GM23248 (cell line): ENCODE results near the gene MAST3. TPM values are rescaled to one million over a fixed set of nuclear protein-coding genes. Genes with fewer than 3 reads are reported as not detected.

ENCODE experiments used
- DNase-seq: peaks from one replicate; pipeline ENCODE4 v3.0.0-alpha.2; 2015
- H2AFZ ChIP-seq: fragments of 200-600 bp; sonication (generic); 2 replicates; pipeline ENCODE4 v1.6.1; 2016; ENCODE audit warnings: antibody characterized with exemption
- H3F3A ChIP-seq: fragments of 200-600 bp; sonication (generic); 2 replicates; pipeline ENCODE4 v1.6.1; 2016; ENCODE audit warnings: mild to moderate bottlenecking, antibody characterized with exemption, mixed run types; ENCODE audit not compliant: insufficient read depth
- H3K27ac ChIP-seq: fragments of 200-600 bp; sonication (generic); 2 replicates; pipeline ENCODE4 v1.5.1; 2016; ENCODE audit warnings: mild to moderate bottlenecking
- H3K27me3 ChIP-seq: fragments of 200-600 bp; sonication (generic); replicated peaks from 2 replicates; pipeline ENCODE4 v1.6.1; 2016; ENCODE audit warnings: mild to moderate bottlenecking; ENCODE audit not compliant: insufficient read depth
- H3K36me3 ChIP-seq: fragments of 200-600 bp; sonication (generic); 2 replicates; pipeline ENCODE4 v1.6.1; 2016; ENCODE audit warnings: low read depth, mild to moderate bottlenecking
- H3K4me1 ChIP-seq: fragments of 200-600 bp; sonication (generic); 2 replicates; pipeline ENCODE4 v1.6.1; 2016; ENCODE audit warnings: mild to moderate bottlenecking; ENCODE audit not compliant: insufficient read depth
- H3K4me2 ChIP-seq: fragments of 200-600 bp; sonication (generic); one replicate; pipeline ENCODE4 v1.6.1; 2016; ENCODE audit warnings: mild to moderate bottlenecking; ENCODE audit not compliant: unreplicated experiment
- H3K4me3 ChIP-seq: fragments of 200-600 bp; sonication (generic); 2 replicates; pipeline ENCODE4 v1.5.1; 2016; ENCODE audit warnings: mild to moderate bottlenecking
- H3K79me2 ChIP-seq: fragments of 200-600 bp; sonication (generic); 2 replicates; pipeline ENCODE4 v1.6.1; 2016; ENCODE audit warnings: mild to moderate bottlenecking; ENCODE audit not compliant: insufficient read depth
- H3K9ac ChIP-seq: fragments of 200-600 bp; sonication (generic); 2 replicates; pipeline ENCODE4 v1.6.1; 2016; ENCODE audit warnings: mild to moderate bottlenecking
- H3K9me2 ChIP-seq: fragments of 200-600 bp; sonication (generic); 2 replicates; pipeline ENCODE4 v1.6.1; 2016; ENCODE audit warnings: mixed run types, mild to moderate bottlenecking, moderate library complexity; ENCODE audit not compliant: insufficient read depth
- H3K9me3 ChIP-seq: fragments of 200-600 bp; sonication (generic); one replicate; pipeline ENCODE4 v1.6.1; 2017; ENCODE audit warnings: low read depth
- H4K20me1 ChIP-seq: fragments of 200-600 bp; sonication (generic); 2 replicates; pipeline ENCODE4 v1.6.0; 2016; ENCODE audit not compliant: insufficient read depth
- EZH2 ChIP-seq: fragments of 200-600 bp; sonication (generic); IDR thresholded peaks from 2 replicates; pipeline ENCODE4 v1.6.1; 2018; ENCODE audit warnings: antibody characterized with exemption, mild to moderate bottlenecking; ENCODE audit not compliant: insufficient read depth, poor library complexity, severe bottlenecking
- EZH2phosphoT487 ChIP-seq: fragments of 200-600 bp; sonication (generic); IDR thresholded peaks from 2 replicates; pipeline ENCODE4 v1.6.1; 2018; ENCODE audit warnings: antibody characterized with exemption, moderate library complexity, mild to moderate bottlenecking, low read depth; ENCODE audit not compliant: insufficient read depth
- WGBS, 2 experiments: methylation state at CpG; one replicate each; pipeline ENCODE4 v1.1.6; 2015 to 2017; ENCODE audit warnings: low lambda C conversion rate in 2 of 2, low coverage in 1 of 2; ENCODE audit errors: missing lambda C conversion rate in 2 of 2; 5-methylcytosine and 5-hydroxymethylcytosine counted together
- in situ Hi-C: fragments of 300-500 bp; cut with MboI; formaldehyde crosslinking; loops from 2 replicates; pipeline ENCODE4 v1.15.0; 2020
- polyA plus RNA-seq: library from polyadenylated mRNA; unstranded; fragments of >200 nt; fragmentation: Nextera tagmentation; extraction: Ambion mirVana; gene quantifications from 2 replicates; pipeline ENCODE4 v1.2.1, GENCODE V29; 2016
- total RNA-seq: library from RNA; depleted of rRNA; stranded (reverse); fragments of >200 nt; shearing (Covaris generic); gene quantifications from 2 replicates; pipeline ENCODE4 v1.2.3, GENCODE V29; 2014

MAST3 gene
- total and polyA plus RNA-seq, 2 experiments from 2014 or later, result 3.8 to 5.6 TPM

- Histone ChIP-seq H3K9me2 (no peaks in the 10 kb centered on the region), H3K4me3 (no peak overlapping the region), H3K9ac (no peak overlapping the region), H3K79me2 (no peaks in the 10 kb centered on the region), H3K27me3 (no peaks in the 10 kb centered on the region), H3K36me3 (no peaks in the 10 kb centered on the region), H3K4me2 (no peak overlapping the region), H2AFZ (no peak overlapping the region), H3K27ac (no peak overlapping the region), H3F3A (no peaks in the 10 kb centered on the region), H4K20me1 (no peaks in the 10 kb centered on the region), H3K4me1 (no peaks in the 10 kb centered on the region), H3K9me3 (no peaks in the 10 kb centered on the region)
- in situ Hi-C loops, result no loop called here
- 83 to 92% methylated on average over 5 of the region's 5 CpGs for WGBS, 2 experiments
- no peak for TF ChIP-seq EZH2phosphoT487
- TF ChIP-seq EZH2, result no peak
- no peak for DNase-seq
Measured at GRCh38 chr19:18068395-18068794, 29.2 kb upstream of the MAST3 start.

GRCh38 chr19:18069383-18069782 is 28.2 kb upstream of the MAST3 start:
- in situ Hi-C loops, result no loop called here
- WGBS, 2 experiments, result 60 to 82% methylated on average over 8 to 14 of the region's 15 CpGs
- Histone ChIP-seq H3K27ac (no peak overlapping the region), H3K36me3 (no peaks in the 10 kb centered on the region), H3K9ac (no peak overlapping the region), H3K9me3 (no peaks in the 10 kb centered on the region), H3K9me2 (no peaks in the 10 kb centered on the region), H4K20me1 (no peaks in the 10 kb centered on the region), H3K4me2 (no peak overlapping the region), H3K27me3 (no peaks in the 10 kb centered on the region), H3K4me3 (no peak overlapping the region), H3F3A (no peaks in the 10 kb centered on the region), H2AFZ (no peak overlapping the region), H3K4me1 (no peaks in the 10 kb centered on the region), H3K79me2 (no peaks in the 10 kb centered on the region)
- TF ChIP-seq EZH2 (no peak), EZH2phosphoT487 (no peak)
- DNase-seq, result no peak

DNA sequence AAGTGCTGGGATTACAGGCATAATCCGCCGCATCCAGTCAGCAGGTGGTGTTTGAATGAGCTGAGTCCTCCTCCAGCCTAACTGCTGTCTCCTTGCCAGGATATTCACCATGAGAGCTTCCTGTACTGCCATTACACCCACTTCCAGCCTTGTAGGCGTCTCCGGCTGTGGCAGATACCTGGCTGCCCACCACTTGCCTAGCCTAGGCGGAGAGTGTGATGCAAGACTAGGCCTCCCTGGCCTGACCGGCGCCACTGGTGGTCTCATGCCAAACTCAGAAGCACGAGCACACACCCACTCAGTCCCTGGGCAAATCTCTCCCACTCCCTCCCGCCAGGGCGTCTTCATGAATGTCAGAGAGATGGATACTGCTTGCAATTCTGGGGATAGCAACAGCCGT is 27.4 kb upstream of the MAST3 start:
- H4K20me1 ChIP-seq, result no peaks in the 10 kb centered on the region
- in situ Hi-C loops, result no loop called here
- H3K4me3 ChIP-seq, result no peak overlapping the region
- H3F3A ChIP-seq, result no peaks in the 10 kb centered on the region
- TF ChIP-seq EZH2phosphoT487, result no peak
- no peak for TF ChIP-seq EZH2
- H3K9ac ChIP-seq, result no peak overlapping the region
- no peak overlapping the region for H3K4me2 ChIP-seq
- H3K79me2 ChIP-seq, result no peaks in the 10 kb centered on the region
- no peaks in the 10 kb centered on the region for H3K4me1 ChIP-seq
- H3K27me3 ChIP-seq, result no peaks in the 10 kb centered on the region
- 42 to 47% methylated on average over 11 of the region's 11 CpGs for WGBS, 2 experiments
- no peak overlapping the region for H3K27ac ChIP-seq
- no peak overlapping the region for H2AFZ ChIP-seq
- H3K9me2 ChIP-seq, result no peaks in the 10 kb centered on the region
- DNase-seq, result no peak
- H3K36me3 ChIP-seq, result no peaks in the 10 kb centered on the region
- no peaks in the 10 kb centered on the region for H3K9me3 ChIP-seq

GRCh38 chr19:18072335-18072734 is 25.2 kb upstream of the MAST3 start:
- Histone ChIP-seq H3K9me3 (no peaks in the 10 kb centered on the region), H3K9me2 (no peaks in the 10 kb centered on the region), H4K20me1 (no peaks in the 10 kb centered on the region), H3K27ac (no peak overlapping the region), H3F3A (no peaks in the 10 kb centered on the region), H3K27me3 (no peaks in the 10 kb centered on the region), H3K4me1 (no peaks in the 10 kb centered on the region), H3K4me3 (no peak overlapping the region), H3K79me2 (no peaks in the 10 kb centered on the region), H3K4me2 (no peak overlapping the region), H2AFZ (no peak overlapping the region), H3K9ac (no peak overlapping the region), H3K36me3 (no peaks in the 10 kb centered on the region)
- 71 to 80% methylated on average over 6 of the region's 6 CpGs for WGBS, 2 experiments
- in situ Hi-C loops, result no loop called here
- no peak for DNase-seq
- no peak for TF ChIP-seq EZH2
- TF ChIP-seq EZH2phosphoT487, result no peak

- Histone ChIP-seq H3K36me3 (no peaks in the 10 kb centered on the region), H3K9me2 (no peaks in the 10 kb centered on the region), H3F3A (no peaks in the 10 kb centered on the region), H3K9me3 (no peaks in the 10 kb centered on the region), H3K4me2 (no peak overlapping the region), H3K79me2 (no peaks in the 10 kb centered on the region), H4K20me1 (no peaks in the 10 kb centered on the region), H3K27ac (no peak overlapping the region), H3K9ac (no peak overlapping the region), H3K27me3 (no peaks in the 10 kb centered on the region), H2AFZ (no peak overlapping the region), H3K4me1 (no peaks in the 10 kb centered on the region), H3K4me3 (no peak overlapping the region)
- TF ChIP-seq EZH2phosphoT487, result no peak
- TF ChIP-seq EZH2, result no peak
- in situ Hi-C loops, result no loop called here
- WGBS, 2 experiments, result 65 to 72% methylated on average over 4 of the region's 4 CpGs
- no peak for DNase-seq
Measured at GRCh38 chr19:18073197-18073596, 24.4 kb upstream of the MAST3 start.
